Measurements from ENCODE around the gene ZNF689.
"Not testable (repeated sequence)": the region's sequence is repeated elsewhere in the genome, so short reads cannot be mapped to it uniquely, and the experiment has no call there.

Gene ZNF689

DNA sequence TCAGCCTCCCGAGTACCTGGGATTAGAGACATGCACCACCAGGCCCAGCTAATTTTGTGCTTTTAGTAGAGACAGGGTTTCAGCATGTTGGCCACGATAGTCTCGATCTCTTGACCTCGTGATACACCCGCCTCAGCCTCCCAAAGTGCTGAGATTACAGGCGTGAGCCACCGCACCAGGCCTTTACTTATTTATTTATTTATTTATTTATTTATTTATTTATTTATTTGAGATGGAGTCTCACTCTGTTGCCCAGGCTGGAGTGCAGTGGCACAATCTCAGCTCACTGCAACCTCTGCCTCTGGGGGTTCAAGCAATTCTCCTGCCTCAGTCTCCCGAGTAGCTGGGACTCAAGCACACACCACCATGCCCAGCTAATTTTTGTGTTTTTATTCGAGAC, 19.3 kb downstream of the ZNF689 start:
- DNase-seq, result not testable (repeated sequence)

- not testable (repeated sequence) for DNase-seq
These were observed 20.6 kb downstream of the ZNF689 start for GRCh38 chr16:30589582-30589981.

- DNase-seq, result no peak
These were observed 21.5 kb downstream of the ZNF689 start for GRCh38 chr16:30588651-30589050.

DNA sequence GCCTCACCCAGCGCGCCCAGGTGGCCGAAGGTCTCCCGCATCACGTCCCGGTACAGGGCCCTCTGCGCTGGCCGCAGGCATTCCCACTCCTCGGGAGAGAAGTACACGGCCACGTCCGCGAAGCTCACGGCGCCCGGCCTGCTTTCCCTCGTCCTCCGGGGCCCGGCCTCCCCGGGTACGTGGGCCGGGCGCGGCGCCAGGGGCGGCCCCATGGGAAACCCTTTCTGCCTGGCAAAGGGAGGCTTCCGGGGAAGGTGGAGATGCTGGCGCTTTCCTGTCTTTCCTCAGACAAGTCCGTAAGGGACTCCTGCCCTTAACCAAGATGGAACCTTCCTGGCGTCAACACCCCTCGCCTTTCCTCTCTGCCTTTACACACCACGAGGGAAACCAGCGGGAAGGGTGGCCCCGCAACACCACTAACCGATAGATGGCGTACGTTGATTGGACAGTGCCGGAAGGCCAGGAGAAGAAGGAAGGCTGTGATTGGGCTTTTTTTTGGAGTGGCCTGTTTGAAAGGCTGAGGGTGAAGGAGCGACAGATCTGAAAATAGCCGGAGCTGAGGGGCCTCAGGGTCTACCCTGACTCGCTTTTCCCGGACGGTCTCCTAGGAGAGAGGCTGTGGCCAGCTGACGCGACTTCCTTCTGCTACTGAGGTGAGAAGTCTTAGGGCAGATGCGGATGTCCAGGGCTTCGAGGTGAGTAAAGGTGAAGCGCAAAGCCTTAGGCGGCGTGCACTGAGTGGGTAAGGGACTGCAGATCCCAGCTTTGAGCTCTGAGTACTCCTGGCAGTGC, 24.6 kb downstream of the ZNF689 start, which contains the start of gene ZNF785:
ZNF785 (minus strand) TSS at position 298 of the 792 bp plus-strand sequence; CDS start at position 212, 86 bp downstream.
- DNase-seq, result peak; percentile 88

- no peak for DNase-seq
These were observed 25.2 kb downstream of the ZNF689 start for GRCh38 chr16:30585022-30585399.

GRCh38 chr16:30582611-30583340, 27.4 kb downstream of the ZNF689 start:
- no peak for DNase-seq

GRCh38 chr16:30581457-30581856, 28.7 kb downstream of the ZNF689 start:
- DNase-seq, result no peak

DNA sequence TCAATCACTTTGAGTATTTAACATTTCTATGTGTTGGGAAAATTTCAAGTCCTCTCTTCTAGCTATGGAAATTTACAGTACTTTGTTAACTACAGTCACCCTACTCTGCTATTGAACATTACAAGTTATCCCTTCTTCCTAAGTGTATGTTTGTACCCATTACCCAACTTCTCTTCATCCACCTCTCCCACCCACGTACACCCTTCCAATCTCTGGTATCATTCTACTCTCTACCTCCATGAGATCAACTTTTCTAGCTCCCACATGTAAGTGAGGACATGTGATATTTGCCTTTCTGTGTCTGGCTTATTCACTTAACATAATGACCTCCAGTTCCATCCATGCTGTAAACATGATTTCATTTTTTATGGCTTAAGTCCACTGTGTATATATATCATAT, 35.5 kb downstream of the ZNF689 start:
- no peak for DNase-seq

DNA sequence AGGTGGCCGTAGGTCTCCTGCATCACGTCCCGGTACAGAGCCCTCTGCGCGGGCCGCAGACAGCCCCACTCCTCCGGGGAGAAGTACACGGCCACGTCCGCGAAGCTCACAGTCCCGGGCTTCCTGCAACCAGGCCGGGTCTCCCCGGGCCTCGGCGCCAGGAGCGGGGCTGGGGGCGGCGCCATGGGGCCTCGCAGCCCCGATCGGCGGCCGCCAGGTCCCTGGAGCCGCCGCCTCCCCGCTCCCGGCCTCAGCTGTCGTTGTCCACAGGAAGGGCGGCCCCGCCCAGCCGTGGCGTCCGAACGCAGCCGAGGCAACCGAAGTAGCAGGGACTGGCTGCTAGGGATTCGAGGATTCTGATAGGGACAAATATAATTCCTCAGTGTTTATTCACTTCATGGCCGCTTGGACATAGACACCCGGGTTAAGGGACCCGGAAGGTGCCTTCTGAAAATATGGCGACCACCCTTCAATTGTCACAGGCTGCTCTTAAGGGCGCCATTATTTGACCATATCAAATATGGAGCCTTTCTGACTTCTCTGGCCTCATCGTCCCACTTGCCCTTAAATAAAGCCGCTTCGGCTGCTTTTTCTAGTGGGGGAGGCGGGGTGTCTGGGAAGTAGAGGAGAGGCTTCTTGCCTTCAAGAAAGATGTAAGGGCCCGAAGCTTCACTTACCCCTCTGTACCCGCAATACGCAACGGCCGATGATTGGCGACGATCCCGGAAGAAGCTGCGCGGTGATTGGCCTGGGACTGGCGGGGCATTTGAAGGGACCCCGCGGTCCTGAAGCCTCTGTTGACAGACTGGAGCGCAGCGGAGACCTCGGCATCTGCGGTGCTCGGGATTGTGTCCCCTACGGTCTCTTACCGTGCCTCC, 38.5 kb downstream of the ZNF689 start, which contains the start of gene ZNF688:
ZNF688 (minus strand) TSS at position 270 of the 878 bp plus-strand sequence; CDS start at position 185, 85 bp downstream.
- peak; percentile 91 for DNase-seq

GRCh38 chr16:30570636-30571444, 39.3 kb downstream of the ZNF689 start:
- no peak for DNase-seq

DNA sequence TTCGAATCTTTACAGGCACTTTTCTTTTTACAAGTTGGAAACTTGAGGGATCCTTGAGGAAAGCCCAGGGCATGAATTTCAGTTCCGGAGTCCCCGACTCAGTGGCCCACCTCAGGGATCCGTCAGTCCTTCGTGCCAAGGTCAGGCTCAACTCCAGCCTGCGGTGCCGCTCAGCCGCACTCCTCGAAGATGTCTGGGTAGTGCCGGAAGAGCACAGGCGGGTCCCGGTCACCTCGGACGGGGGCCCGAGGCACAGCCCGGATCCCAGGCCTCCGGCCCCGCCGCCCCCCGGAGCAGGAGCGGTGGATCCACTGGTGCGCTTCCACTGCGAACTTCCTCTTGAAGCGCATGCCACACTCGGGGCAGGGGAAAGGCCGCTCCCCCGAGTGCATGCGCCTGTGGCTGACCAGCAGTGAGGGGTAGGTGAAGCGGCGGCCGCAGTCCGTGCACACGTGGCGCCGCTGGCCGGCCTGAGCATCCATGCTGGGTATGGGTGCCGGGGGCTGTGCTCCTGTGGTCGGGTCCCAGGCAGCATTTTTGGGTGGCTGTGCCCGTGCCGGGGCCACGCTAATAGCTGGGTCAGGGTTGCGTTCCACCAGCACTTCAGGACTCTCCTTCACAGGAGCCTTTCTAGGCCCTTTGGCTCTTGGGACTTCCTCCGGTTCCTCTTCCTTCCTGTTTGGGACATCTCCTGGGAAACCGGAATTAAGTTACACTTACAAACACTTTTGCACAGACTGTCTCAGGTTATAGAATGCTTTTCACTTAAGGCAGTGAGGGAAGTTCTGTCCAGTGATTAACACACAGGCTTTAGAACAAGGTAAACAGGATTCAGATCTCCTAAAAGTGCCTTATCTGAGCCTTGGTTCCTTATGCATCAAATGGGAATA, 40.2 kb downstream of the ZNF689 start:
- no peak for DNase-seq

- DNase-seq, result no peak
These were observed 40.9 kb downstream of the ZNF689 start for GRCh38 chr16:30569281-30569680.

DNA sequence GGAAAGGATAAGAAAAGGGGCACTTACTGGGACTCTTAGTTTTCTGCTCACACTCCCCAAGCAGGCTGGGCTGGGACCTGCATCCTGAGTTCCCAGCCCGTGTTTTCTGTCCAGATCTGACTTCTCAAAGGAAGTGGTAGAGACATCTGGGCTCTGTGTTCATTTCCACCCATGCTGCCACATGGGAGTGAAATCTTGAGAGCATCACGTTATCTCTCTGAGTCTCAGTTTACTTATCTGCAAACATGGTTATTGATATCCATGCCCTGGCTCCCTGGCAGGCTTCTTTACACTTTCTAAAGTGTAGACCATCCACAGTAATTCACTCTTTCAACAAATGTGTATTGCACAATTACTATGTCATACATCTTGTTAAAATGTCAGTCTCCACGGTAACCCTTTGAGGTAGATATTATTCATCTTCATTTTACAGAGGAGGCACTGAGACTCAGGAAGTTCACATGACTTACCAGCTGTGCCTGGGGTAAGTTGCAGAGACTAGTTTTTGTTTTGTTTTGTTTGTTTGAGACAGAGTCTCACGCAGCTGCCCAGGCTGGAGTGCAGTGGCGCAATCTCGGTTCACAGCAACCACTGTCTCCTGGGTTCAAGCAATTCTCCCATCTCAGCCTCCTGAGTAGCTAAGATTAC, 42.1 kb downstream of the ZNF689 start:
- peak; percentile 35 for DNase-seq

- DNase-seq, result peak; percentile 52
These were observed 42.8 kb downstream of the ZNF689 start for GRCh38 chr16:30567160-30567990.

DNA sequence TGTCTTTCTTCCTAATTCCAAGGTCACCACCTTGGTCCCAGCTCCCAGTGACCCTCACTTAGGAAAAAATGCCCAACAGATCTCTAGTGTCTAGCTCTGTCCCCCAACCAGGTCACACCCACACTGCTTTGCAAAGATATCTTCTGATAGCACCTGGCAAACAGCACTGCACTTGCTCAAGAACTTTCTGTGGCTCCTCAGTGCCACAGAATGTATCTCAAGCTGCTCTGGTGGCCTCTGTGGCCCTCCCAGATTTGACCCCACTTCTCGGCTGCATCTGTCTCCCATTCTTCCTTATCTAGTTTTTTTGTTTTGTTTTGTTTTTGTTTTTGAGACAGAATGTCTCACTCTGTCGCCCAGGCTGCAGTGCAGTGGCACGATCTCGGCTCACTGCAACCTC, 43.7 kb downstream of the ZNF689 start:
- no peak for DNase-seq

DNA sequence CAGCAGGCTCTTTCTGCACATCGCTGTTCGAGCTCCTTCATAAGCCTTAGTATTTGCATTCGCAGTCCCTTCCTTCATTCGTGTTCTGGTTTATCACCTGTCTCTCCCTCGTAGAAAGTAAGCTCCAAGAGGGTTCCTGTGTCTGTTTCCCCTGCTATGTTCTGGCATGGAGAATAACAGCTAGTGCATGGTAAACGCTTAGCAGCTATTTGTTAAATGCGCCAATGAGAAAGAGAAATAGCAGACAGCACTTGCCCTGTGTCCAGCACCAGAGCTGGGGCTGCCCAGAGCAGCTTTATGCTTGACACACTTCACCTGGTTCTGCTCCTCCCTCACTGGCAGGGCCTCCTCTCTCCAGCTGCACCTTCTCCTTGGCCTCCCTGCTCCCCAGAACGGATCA, 44.2 kb downstream of the ZNF689 start:
- DNase-seq, result no peak

DNA sequence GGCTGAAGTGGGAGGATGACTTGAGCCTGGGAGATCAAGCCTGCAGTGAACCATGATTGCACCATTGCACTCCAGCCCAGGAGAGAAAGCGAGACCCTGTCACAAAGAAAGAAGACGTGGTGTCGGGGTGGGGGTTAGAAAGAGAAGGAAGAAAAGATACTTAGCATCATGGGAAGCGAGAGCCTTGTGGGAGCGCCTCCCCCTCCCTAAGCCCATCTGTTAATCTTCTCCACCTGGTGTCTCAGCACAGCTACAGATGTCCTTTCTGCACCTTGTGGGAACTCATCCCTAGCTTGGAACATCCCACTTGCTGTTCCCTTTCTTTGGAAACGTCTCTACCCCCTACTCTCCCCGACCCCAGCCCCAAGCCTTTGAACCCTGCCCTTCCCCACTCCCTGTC, 44.7 kb downstream of the ZNF689 start:
- no peak for DNase-seq

DNA sequence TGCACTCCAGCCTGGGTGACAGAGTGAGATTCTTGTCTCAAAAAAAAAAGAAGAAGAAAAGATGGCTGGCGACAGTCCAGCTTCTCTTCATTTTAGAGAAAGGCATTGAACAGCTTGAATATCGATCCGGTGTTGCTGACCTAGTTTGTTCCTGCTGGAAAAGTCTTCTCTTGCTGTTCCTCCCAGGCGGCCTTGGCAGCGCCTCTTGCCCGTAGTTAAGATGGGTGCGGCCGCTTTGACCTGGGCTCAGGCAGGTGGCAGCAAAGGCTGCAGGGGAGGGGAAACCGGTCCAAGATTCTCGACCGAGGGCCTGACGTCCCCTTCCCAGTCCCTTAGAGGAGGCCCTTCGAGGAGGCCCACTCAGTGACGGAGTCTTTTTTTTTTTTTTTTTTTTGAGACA, 48.2 kb downstream of the ZNF689 start:
- no peak for DNase-seq

GRCh38 chr16:30561089-30561816, 48.9 kb downstream of the ZNF689 start:
- DNase-seq, result no peak

Data from activated CD8-positive, alpha-beta memory T cell treated with anti-CD3 and anti-CD28 coated beads, Interleukin-2, amount 50 U/mL, for 4 hours (primary cell).